HEK293 (cell line): Measurements from ENCODE around the gene NTRK3.

Experiments used
- CTCF ChIP-seq: fragments of 450-650 bp; formaldehyde crosslinking; IDR thresholded peaks from 2 replicates; pipeline ENCODE4 v1.5.1; 2016; ENCODE audit warnings: missing biosample characterization, missing genetic modification characterization
- GLIS2 ChIP-seq: fragments of 450-650 bp; formaldehyde crosslinking; IDR thresholded peaks from 2 replicates; pipeline ENCODE4 v1.5.1; 2016; ENCODE audit warnings: missing biosample characterization, missing genetic modification characterization
- HOXD13 ChIP-seq: sonication (generic); formaldehyde crosslinking; IDR thresholded peaks from 2 replicates; pipeline ENCODE4 v1.8.0; 2022; ENCODE audit warnings: missing genetic modification reagents, borderline replicate concordance
- MZF1 ChIP-seq: fragments of 450-650 bp; formaldehyde crosslinking; IDR thresholded peaks from 2 replicates; pipeline ENCODE4 v1.5.1; 2017; ENCODE audit warnings: missing biosample characterization, missing genetic modification characterization, borderline replicate concordance
- SP7 ChIP-seq: fragments of 450-650 bp; formaldehyde crosslinking; IDR thresholded peaks from 2 replicates; pipeline ENCODE4 v1.5.1; 2016; ENCODE audit warnings: missing biosample characterization, missing genetic modification characterization
- ZNF146 ChIP-seq: fragments of 450-650 bp; formaldehyde crosslinking; IDR thresholded peaks from 2 replicates; pipeline ENCODE4 v1.5.1; 2016; ENCODE audit warnings: missing biosample characterization, missing genetic modification characterization
- ZNF776 ChIP-seq: fragments of 450-650 bp; formaldehyde crosslinking; IDR thresholded peaks from 2 replicates; pipeline ENCODE4 v1.5.0; 2017; ENCODE audit warnings: missing biosample characterization, missing genetic modification characterization, borderline replicate concordance

GRCh38 chr15:88133795-88134194, 122.7 kb downstream of the NTRK3 start:
- TF ChIP-seq CTCF (tag by site-specific recombination): no peak
- TF ChIP-seq ZNF146 (tag by site-specific recombination): no peak
- TF ChIP-seq MZF1 (tag by site-specific recombination): no peak
- TF ChIP-seq SP7 (tag by site-specific recombination): no peak
- TF ChIP-seq GLIS2 (tag by site-specific recombination): no peak
- TF ChIP-seq HOXD13: no peak
- no peak for TF ChIP-seq ZNF776 (tag by site-specific recombination)
